IMR-90 (cell line): ENCODE results near the gene NAB1. TPM values are rescaled to one million over a fixed set of nuclear protein-coding genes. Genes with fewer than 3 reads are reported as not detected.

ENCODE experiments used
- ATAC-seq: fragments of 200-7000 bp; cut with Tn5 transposase; 2 replicates; pipeline ENCODE4 v1.9.1; 2020; ENCODE audit warnings: low read depth, mild to moderate bottlenecking, moderate library complexity
- BruUV-seq: library from RNA; stranded (reverse); fragments of 400-500 nt; replicated peaks from 2 replicates; lab custom pipeline; 2021; lab: Mats Ljungman, UMichigan
- CTCF ChIA-PET: fragments of 300-600 bp; formaldehyde crosslinking; extraction: SDS; loops from one replicate; lab custom pipeline; 2021; ENCODE audit warnings: antibody characterized with exemption; lab: Yijun Ruan, JAX
- POLR2A ChIA-PET: fragments of 300-600 bp; sonication (Branson Sonifier 250); formaldehyde crosslinking; loops from one replicate; lab custom pipeline; 2022; ENCODE audit warnings: antibody characterized with exemption; ENCODE audit not compliant: unreplicated experiment; lab: Charles Lee
- DNase-seq: peaks from one replicate; pipeline ENCODE4 v3.0.0; 2013
- H2AFZ ChIP-seq: replicated peaks from 2 replicates; pipeline ENCODE3; 2013; ENCODE audit warnings: low read length, mild to moderate bottlenecking; ENCODE audit not compliant: poor library complexity
- H2AK5ac ChIP-seq: 2 replicates; pipeline ENCODE4 v1.6.1; 2013; ENCODE audit warnings: low read depth, low read length, inconsistent platforms
- H2AK9ac ChIP-seq: replicated peaks from 2 replicates; pipeline ENCODE3; 2013; ENCODE audit warnings: mild to moderate bottlenecking, low read depth, low read length, moderate library complexity; ENCODE audit not compliant: poor library complexity
- H2BK120ac ChIP-seq: 2 replicates; pipeline ENCODE4 v1.6.1; 2013; ENCODE audit warnings: low read depth, low read length, inconsistent platforms
- H2BK15ac ChIP-seq: 3 replicates; pipeline ENCODE4 v1.6.1; 2013; ENCODE audit warnings: low read depth, low read length, inconsistent platforms
- H2BK20ac ChIP-seq: 2 replicates; pipeline ENCODE4 v1.6.1; 2013; ENCODE audit warnings: low read depth, mild to moderate bottlenecking, inconsistent platforms, low read length, moderate library complexity
- H2BK5ac ChIP-seq: 2 replicates; pipeline ENCODE4 v1.6.1; 2013; ENCODE audit warnings: mild to moderate bottlenecking, low read depth, low read length, inconsistent platforms; ENCODE audit not compliant: poor library complexity, severe bottlenecking
- H3K14ac ChIP-seq: replicated peaks from 2 replicates; pipeline ENCODE4 v1.6.1; 2013; ENCODE audit warnings: low read depth, low read length, inconsistent platforms
- H3K18ac ChIP-seq: 2 replicates; pipeline ENCODE4 v1.6.1; 2013; ENCODE audit warnings: low read depth, low read length, control low read depth
- H3K23ac ChIP-seq: 2 replicates; pipeline ENCODE4 v1.6.1; 2013; ENCODE audit warnings: low read depth, low read length, inconsistent platforms
- H3K27ac ChIP-seq: 2 replicates; pipeline ENCODE4 v1.5.1; 2013; ENCODE audit warnings: mild to moderate bottlenecking, control low read depth, low read length; ENCODE audit not compliant: insufficient read depth
- H3K27me3 ChIP-seq: 2 replicates; pipeline ENCODE4 v1.6.1; 2013; ENCODE audit warnings: low read length; ENCODE audit not compliant: control insufficient read depth, insufficient read depth
- H3K36me3 ChIP-seq: 2 replicates; pipeline ENCODE4 v1.6.1; 2013; ENCODE audit warnings: low read length, mixed read lengths; ENCODE audit not compliant: control insufficient read depth, insufficient read depth
- H3K4ac ChIP-seq: 2 replicates; pipeline ENCODE4 v1.6.1; 2013; ENCODE audit warnings: low read depth, low read length, inconsistent platforms
- H3K4me1 ChIP-seq: 2 replicates; pipeline ENCODE4 v1.6.1; 2013; ENCODE audit warnings: low read length, mixed read lengths; ENCODE audit not compliant: control insufficient read depth, insufficient read depth
- H3K4me2 ChIP-seq: 2 replicates; pipeline ENCODE4 v1.6.1; 2013; ENCODE audit warnings: low read depth, mild to moderate bottlenecking, control low read depth, low read length, moderate library complexity
- H3K4me3 ChIP-seq: 2 replicates; pipeline ENCODE4 v1.5.1; 2013; ENCODE audit warnings: low read depth, mild to moderate bottlenecking, control low read depth, low read length, moderate library complexity; ENCODE audit not compliant: insufficient read depth
- H3K56ac ChIP-seq: 2 replicates; pipeline ENCODE4 v1.6.1; 2013; ENCODE audit warnings: low read length, inconsistent platforms; ENCODE audit not compliant: insufficient read depth; ENCODE audit errors: extremely low read depth
- H3K79me1 ChIP-seq, 2 experiments: 2 replicates each; pipeline ENCODE4 v1.6.1; 2013; ENCODE audit warnings: low read length in 2 of 2, inconsistent platforms in 1 of 2, low read depth in 1 of 2
- H3K9ac ChIP-seq: 2 replicates; pipeline ENCODE4 v1.6.1; 2013; ENCODE audit warnings: low read depth, low read length, control low read depth
- H3K9me1 ChIP-seq: 2 replicates; pipeline ENCODE4 v1.6.1; 2013; ENCODE audit warnings: low read length, inconsistent platforms; ENCODE audit not compliant: insufficient read depth
- H3K9me3 ChIP-seq: 2 replicates; pipeline ENCODE4 v1.6.1; 2013; ENCODE audit warnings: low read length; ENCODE audit not compliant: control insufficient read depth, insufficient read depth
- H4K20me1 ChIP-seq: 2 replicates; pipeline ENCODE4 v1.6.1; 2013; ENCODE audit warnings: low read length, inconsistent platforms; ENCODE audit not compliant: insufficient read depth
- H4K5ac ChIP-seq: 2 replicates; pipeline ENCODE4 v1.6.1; 2013; ENCODE audit warnings: mild to moderate bottlenecking, low read depth, low read length, control low read depth
- H4K8ac ChIP-seq, 2 experiments: 2 replicates each; pipeline ENCODE4 v1.6.1; 2013; ENCODE audit warnings: low read depth in 2 of 2, low read length in 2 of 2, control low read depth in 1 of 2, inconsistent platforms in 1 of 2
- H4K91ac ChIP-seq: 2 replicates; pipeline ENCODE4 v1.6.1; 2013; ENCODE audit warnings: low read depth, low read length, inconsistent platforms; ENCODE audit not compliant: insufficient read depth
- BHLHE40 ChIP-seq: fragments of 150-350 bp; IDR thresholded peaks from 2 replicates; pipeline ENCODE4 v1.6.1; 2016; ENCODE audit warnings: mild to moderate bottlenecking, low read depth, low read length
- CEBPB ChIP-seq: IDR thresholded peaks from 2 replicates; pipeline ENCODE4 v1.6.1; 2012; ENCODE audit warnings: low read depth, low read length, improper control_type of control experiment
- FOS ChIP-seq: fragments of 150-350 bp; IDR thresholded peaks from 2 replicates; pipeline ENCODE4 v1.6.1; 2016; ENCODE audit warnings: low read depth, low read length
- NFE2L2 ChIP-seq: fragments of 150-350 bp; IDR thresholded peaks from 2 replicates; pipeline ENCODE4 v1.6.1; 2016; ENCODE audit warnings: low read depth, mild to moderate bottlenecking, low read length
- RCOR1 ChIP-seq: IDR thresholded peaks from 2 replicates; pipeline ENCODE4 v1.6.1; 2012; ENCODE audit warnings: mild to moderate bottlenecking, low read length, improper control_type of control experiment; ENCODE audit not compliant: insufficient replicate concordance
- RFX5 ChIP-seq: IDR thresholded peaks from 2 replicates; pipeline ENCODE4 v1.8.0; 2012; ENCODE audit warnings: low read depth, mild to moderate bottlenecking, low read length, moderate library complexity
- USF2 ChIP-seq: fragments of 150-350 bp; IDR thresholded peaks from 2 replicates; pipeline ENCODE4 v1.6.1; 2017; ENCODE audit warnings: mild to moderate bottlenecking, antibody characterized with exemption, low read length, low read depth
- WGBS, 2 experiments: methylation state at CpG; one replicate each; pipeline versions ENCODE4 v1.1.5 to v1.1.7; 2013; ENCODE audit warnings: missing lambda C conversion rate in 2 of 2; ENCODE audit not compliant: insufficient read length in 1 of 2; ENCODE audit errors: extremely low coverage in 2 of 2; 5-methylcytosine and 5-hydroxymethylcytosine counted together
- dilution Hi-C: fragments of 300-500 bp; cut with HindIII; formaldehyde crosslinking; loops from one replicate; pipeline ENCODE4 v1.14.3; 2018; ENCODE audit warnings: low sequenced_read_pairs; ENCODE audit not compliant: unreplicated experiment
- in situ Hi-C: fragments of 300-500 bp; cut with MboI; formaldehyde crosslinking; loops from 3 replicates; pipeline ENCODE4 v1.14.3; 2019; ENCODE audit warnings: low sequenced_read_pairs, inconsistent platforms, mixed read lengths
- intact Hi-C: fragments of 100-400 bp; cut with micrococcal nuclease; formaldehyde crosslinking; loops from 2 replicates; pipeline ENCODE4 v1.10.0; 2022
- polyA plus RNA-seq, 3 experiments: library from polyadenylated mRNA; depleted of rRNA; stranded (reverse); fragments of >200 nt; gene quantifications; 2 replicates each; pipeline ENCODE4 v1.2.3, GENCODE V29; 2012; ENCODE audit warnings: low replicate concordance in 1 of 3
- total RNA-seq: library from RNA; depleted of rRNA; stranded (reverse); fragments of >200 nt; gene quantifications from 2 replicates; pipeline ENCODE4 v1.2.3, GENCODE V29; 2012
- TF ChIP-seq, protein P1 (sequence below): conservative IDR thresholded peaks from 2 replicates; pipeline ENCODE4 v1.5.1; 2012; ENCODE audit warnings: mild to moderate bottlenecking, low read depth, low read length, improper control_type of control experiment

Gene NAB1
- total and polyA plus RNA-seq, 2 of the 4 experiments (the other 2 are of a cell fraction): 11.9 to 31.2 TPM

GRCh38 chr2:190696792-190697398, 48.0 kb downstream of the NAB1 start:
- ATAC-seq (no peak), DNase-seq (no peak)
- H2AFZ ChIP-seq: no peak overlapping the region
- no peak overlapping the region for H3K18ac ChIP-seq
- no peaks in the 10 kb centered on the region for H4K20me1 ChIP-seq
- ChIA-PET POLR2A (no interaction called here), CTCF (no interaction called here)
- TF ChIP-seq FOS (no peak), NFE2L2 (no peak), RFX5 (no peak), BHLHE40 (no peak), RCOR1 (no peak), USF2 (no peak), CEBPB (no peak)
- TF ChIP-seq, protein P1, sequence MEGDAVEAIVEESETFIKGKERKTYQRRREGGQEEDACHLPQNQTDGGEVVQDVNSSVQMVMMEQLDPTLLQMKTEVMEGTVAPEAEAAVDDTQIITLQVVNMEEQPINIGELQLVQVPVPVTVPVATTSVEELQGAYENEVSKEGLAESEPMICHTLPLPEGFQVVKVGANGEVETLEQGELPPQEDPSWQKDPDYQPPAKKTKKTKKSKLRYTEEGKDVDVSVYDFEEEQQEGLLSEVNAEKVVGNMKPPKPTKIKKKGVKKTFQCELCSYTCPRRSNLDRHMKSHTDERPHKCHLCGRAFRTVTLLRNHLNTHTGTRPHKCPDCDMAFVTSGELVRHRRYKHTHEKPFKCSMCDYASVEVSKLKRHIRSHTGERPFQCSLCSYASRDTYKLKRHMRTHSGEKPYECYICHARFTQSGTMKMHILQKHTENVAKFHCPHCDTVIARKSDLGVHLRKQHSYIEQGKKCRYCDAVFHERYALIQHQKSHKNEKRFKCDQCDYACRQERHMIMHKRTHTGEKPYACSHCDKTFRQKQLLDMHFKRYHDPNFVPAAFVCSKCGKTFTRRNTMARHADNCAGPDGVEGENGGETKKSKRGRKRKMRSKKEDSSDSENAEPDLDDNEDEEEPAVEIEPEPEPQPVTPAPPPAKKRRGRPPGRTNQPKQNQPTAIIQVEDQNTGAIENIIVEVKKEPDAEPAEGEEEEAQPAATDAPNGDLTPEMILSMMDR: no peak
- no peak overlapping the region for H3K27ac ChIP-seq
- no peak overlapping the region for H3K23ac ChIP-seq
- H2BK15ac ChIP-seq: no peak overlapping the region
- no peak overlapping the region for H3K9ac ChIP-seq
- no peak overlapping the region for H4K91ac ChIP-seq
- intact Hi-C loops: no loop called here
- H3K4me1 ChIP-seq: no peaks in the 10 kb centered on the region; the same call in 1 of the 2 replicates
- no peak overlapping the region for H3K14ac ChIP-seq
- H3K9me3 ChIP-seq: no peaks in the 10 kb centered on the region
- H3K4me2 ChIP-seq: no peak overlapping the region
- H2AK9ac ChIP-seq: no peak overlapping the region
- no peak overlapping the region for H3K4ac ChIP-seq
- no peaks in the 10 kb centered on the region for H3K79me1 ChIP-seq
- H3K27me3 ChIP-seq: peaks cover 2% of the 10 kb centered on the region
- no peak overlapping the region for H4K5ac ChIP-seq
- in situ Hi-C loops: no loop called here
- no peak overlapping the region for H3K56ac ChIP-seq
- H2AK5ac ChIP-seq: no peak overlapping the region
- no peak overlapping the region for H2BK5ac ChIP-seq
- no CpG with 5 or more reads among the region's 3 CpGs for WGBS, 2 experiments
- H4K8ac ChIP-seq: no peak overlapping the region
- H2BK20ac ChIP-seq: no peak overlapping the region
- H3K9me1 ChIP-seq: no peaks in the 10 kb centered on the region
- no peak overlapping the region for H3K4me3 ChIP-seq
- no TSS peak for BruUV-seq
- no peak overlapping the region for H2BK120ac ChIP-seq
- peaks cover 2% of the 10 kb centered on the region; the same call in 1 of the 2 replicates for H3K36me3 ChIP-seq
- dilution Hi-C loops: no loop called here
